Frontal cortex (tissue), 4 donors: ENCODE measurements around the gene MLC1. TPM values are rescaled to one million over a fixed set of nuclear protein-coding genes. Genes with fewer than 3 reads are reported as not detected.

Source experiments
- DNase-seq, 2 donors: peaks; one replicate each; pipeline ENCODE4 v3.0.0; 2012; ENCODE audit warnings: low spot score in 2 of 2
- FAIRE-seq: peaks from 2 replicates; lab custom pipeline; 2012; peaks lifted over from hg19 to GRCh38; lab: Jason Lieb, UNC
- total RNA-seq: library from RNA; depleted of rRNA; stranded (reverse); fragments of >200 nt; gene quantifications from one replicate; pipeline ENCODE4 v1.2.3, GENCODE V29; 2014
- donor health status: control.
- donor health status: control.
- donor health status: control.

Gene MLC1
- total RNA-seq, 1 donor from 2014 or later, result 17.9 TPM

DNA sequence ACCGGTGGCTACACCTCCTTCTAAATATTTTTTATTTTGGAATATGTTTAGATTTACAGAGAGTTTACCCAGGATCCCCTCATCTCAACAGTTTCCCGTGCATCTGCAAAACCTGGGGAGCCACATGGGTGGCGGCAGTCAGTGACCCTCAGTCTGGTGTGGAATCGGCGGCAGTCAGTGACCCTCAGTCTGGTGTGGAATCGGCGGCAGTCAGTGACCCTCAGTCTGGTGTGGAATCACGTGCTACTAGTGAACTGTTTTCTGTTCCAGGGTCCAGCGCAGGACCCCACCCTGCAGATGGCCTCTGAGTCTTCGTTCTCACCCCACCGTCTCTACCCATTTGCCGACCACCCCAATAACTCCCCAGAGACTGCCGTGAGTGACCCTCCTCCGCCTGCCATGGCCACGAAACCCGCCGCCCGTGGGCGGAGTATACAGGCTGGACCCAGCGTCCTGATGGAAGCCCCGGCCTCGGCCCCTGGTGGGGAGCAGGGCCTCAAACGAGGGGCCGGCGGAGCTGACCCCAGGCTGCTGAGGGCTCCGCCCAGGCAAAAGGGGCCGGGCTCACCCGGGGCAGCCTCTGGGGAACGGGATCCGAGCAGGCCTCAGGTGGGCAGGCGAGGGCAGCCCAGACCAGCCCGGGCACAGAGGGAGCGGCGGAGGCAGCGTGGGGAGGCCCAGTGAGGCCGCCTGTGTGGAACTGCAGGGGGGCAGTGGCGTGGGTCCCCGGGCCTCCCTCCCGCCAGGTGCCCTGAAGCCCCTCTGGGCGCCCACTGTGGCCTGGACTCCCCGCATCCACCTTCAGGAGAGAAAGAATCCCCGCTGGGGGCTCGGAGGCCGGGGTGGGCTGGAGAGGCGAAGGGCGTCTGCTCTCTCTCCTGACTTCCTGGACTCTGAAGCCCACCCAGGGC lies 75.2 kb downstream of the MLC1 start:
- no peak for FAIRE-seq
- DNase-seq, result no peak

Other genes with a start within 250 kb of the MLC1 start
- gene ZBED4, start 231.6 kb downstream of the MLC1 start, total RNA-seq, result 23.2 TPM
- 8.6 TPM for gene ALG12, start 167.0 kb downstream of the MLC1 start, total RNA-seq
- gene CRELD2, start 166.8 kb downstream of the MLC1 start, total RNA-seq, result 17.5 TPM
- 16.3 TPM for gene PIM3, start 124.7 kb downstream of the MLC1 start, total RNA-seq
- under 0.01 TPM for gene IL17REL, start 72.7 kb downstream of the MLC1 start, total RNA-seq
- not detected for gene TTLL8, start 27.1 kb downstream of the MLC1 start, total RNA-seq
- gene MOV10L1, start 4.6 kb upstream of the MLC1 start, total RNA-seq, result 3.3 TPM
- gene PANX2, start 85.3 kb upstream of the MLC1 start, total RNA-seq, result 2.0 TPM
- 4.9 TPM for gene TRABD, start 100.5 kb upstream of the MLC1 start, total RNA-seq
- gene SELENOO, start 115.6 kb upstream of the MLC1 start, total RNA-seq, result 6.1 TPM
- 29.3 TPM for gene TUBGCP6, start 159.6 kb upstream of the MLC1 start, total RNA-seq
- gene HDAC10, start 165.8 kb upstream of the MLC1 start, total RNA-seq, result 16.7 TPM
- gene MAPK12, start 176.3 kb upstream of the MLC1 start, total RNA-seq, result 11.4 TPM
- gene MAPK11, start 185.0 kb upstream of the MLC1 start, total RNA-seq, result 16.3 TPM
- 44.4 TPM for gene PLXNB2, start 222.2 kb upstream of the MLC1 start, total RNA-seq
- 19.6 TPM for gene DENND6B, start 241.6 kb upstream of the MLC1 start, total RNA-seq